Prostate gland (tissue), 2 donors: Measurements from ENCODE around the gene AFP.

Source experiments
- POLR2A ChIP-seq: fragments of 450-650 bp; IDR thresholded peaks from one replicate; pipeline ENCODE4 v1.6.1; 2016; ENCODE audit warnings: antibody characterized with exemption, mild to moderate bottlenecking
- POLR2AphosphoS5 ChIP-seq: sonication (generic); formaldehyde crosslinking; IDR thresholded peaks from one replicate; pipeline ENCODE4 v1.6.1; 2017; ENCODE audit warnings: antibody characterized with exemption
- TF ChIP-seq, protein P1 (sequence below), 4 experiments: fragments of 200-600 bp in 2 of 4; fragments of 450-650 bp in 2 of 4; sonication (generic) in 2 of 4; IDR thresholded peaks; 1 replicate in 3 of 4; 2 replicates in 1 of 4; pipeline ENCODE4 v1.5.1; 2016 to 2019; ENCODE audit warnings: antibody characterized with exemption in 4 of 4, mild to moderate bottlenecking in 2 of 4, moderate library complexity in 2 of 4

DNA sequence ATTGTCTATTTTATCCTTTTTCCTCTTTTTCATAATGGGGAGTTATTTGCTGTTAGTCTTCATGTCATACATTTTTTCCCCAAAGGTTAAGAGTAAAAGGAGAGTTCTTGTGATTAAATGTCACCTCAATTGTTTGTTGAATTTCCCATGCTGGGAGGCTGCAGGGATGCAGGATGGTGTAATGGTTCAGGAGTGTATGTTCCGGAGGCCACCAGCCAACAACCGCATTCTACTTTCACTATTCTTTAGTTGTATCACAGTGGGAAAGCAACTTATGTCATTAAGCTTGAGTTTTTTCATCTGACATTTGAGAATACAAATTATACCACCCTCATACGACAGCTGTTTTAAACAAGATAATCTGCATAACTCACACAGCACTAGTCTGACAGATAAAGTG lies 15.4 kb downstream of the AFP start:
- TF ChIP-seq, protein P1, sequence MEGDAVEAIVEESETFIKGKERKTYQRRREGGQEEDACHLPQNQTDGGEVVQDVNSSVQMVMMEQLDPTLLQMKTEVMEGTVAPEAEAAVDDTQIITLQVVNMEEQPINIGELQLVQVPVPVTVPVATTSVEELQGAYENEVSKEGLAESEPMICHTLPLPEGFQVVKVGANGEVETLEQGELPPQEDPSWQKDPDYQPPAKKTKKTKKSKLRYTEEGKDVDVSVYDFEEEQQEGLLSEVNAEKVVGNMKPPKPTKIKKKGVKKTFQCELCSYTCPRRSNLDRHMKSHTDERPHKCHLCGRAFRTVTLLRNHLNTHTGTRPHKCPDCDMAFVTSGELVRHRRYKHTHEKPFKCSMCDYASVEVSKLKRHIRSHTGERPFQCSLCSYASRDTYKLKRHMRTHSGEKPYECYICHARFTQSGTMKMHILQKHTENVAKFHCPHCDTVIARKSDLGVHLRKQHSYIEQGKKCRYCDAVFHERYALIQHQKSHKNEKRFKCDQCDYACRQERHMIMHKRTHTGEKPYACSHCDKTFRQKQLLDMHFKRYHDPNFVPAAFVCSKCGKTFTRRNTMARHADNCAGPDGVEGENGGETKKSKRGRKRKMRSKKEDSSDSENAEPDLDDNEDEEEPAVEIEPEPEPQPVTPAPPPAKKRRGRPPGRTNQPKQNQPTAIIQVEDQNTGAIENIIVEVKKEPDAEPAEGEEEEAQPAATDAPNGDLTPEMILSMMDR (IDR thresholded peaks at IDR 0.05) = no peak
- no peak for TF ChIP-seq POLR2AphosphoS5
- no peak for TF ChIP-seq POLR2A
